ENCODE data around the gene KDELR1. TPM values are rescaled to one million over a fixed set of nuclear protein-coding genes. Genes with fewer than 3 reads are reported as not detected.
A peak's percentile ranks its signal among the peaks of the same experiment; 100 is the strongest.

The KDELR1 gene
- total RNA-seq, 1 experiment from 2014 or later: 111 TPM

- Histone ChIP-seq H3K36me3 (ENCODE audit: control insufficient read depth, insufficient read depth, low read length) (no peaks in the 10 kb centered on the region; the same call in 1 of the 2 replicates), H3K9me3 (ENCODE audit: control insufficient read depth, insufficient read depth, low read depth, low read length) (no peaks in the 10 kb centered on the region), H3K27ac (ENCODE audit: low read length) (peak within 1 kb of the TSS; percentile 96), H3K4me1 (ENCODE audit: control insufficient read depth, insufficient read depth, low read length) (no peaks in the 10 kb centered on the region; the same call in 1 of the 2 replicates), H3K27me3 (ENCODE audit: control insufficient read depth, insufficient read depth, low read length) (no peaks in the 10 kb centered on the region), H3K4me3 (ENCODE audit: low read depth in 2 of 2, low read length in 2 of 2) (peak within 1 kb of the TSS; percentile 54 to 73)
- CTCF ChIA-PET: interaction anchor here (0.7 kb wide), 1 partner anchor 24 kb away, joined by 6 read pairs; no protein-coding TSS in a partner anchor
- POLR2A ChIA-PET: interaction anchor here (0.6 to 1.0 kb wide), 3 partner anchors 23 to 1350 kb away, joined by 3 to 13 read pairs (median 4); no protein-coding TSS in a partner anchor
- no TSS peak for BruUV-seq (replicated peaks)
- ATAC-seq (peak; percentile 91), DNase-seq (ENCODE audit: low read depth, low spot score) (peak; percentile 90)
- in situ Hi-C loops (cut with HindIII; ENCODE audit: low pct_unique_long_range_greater_than_20kb, low sequenced_read_pairs) (no loop called here), intact Hi-C loops (cut with micrococcal nuclease; ENCODE audit: unreplicated experiment) (no loop called here)
- TF ChIP-seq CTCF (IDR thresholded peaks at IDR 0.05): no peak
- peak; percentile 58; the same call in 1 of the 2 replicates for TF ChIP-seq TCF7L2 (IDR thresholded peaks at IDR 0.05; ENCODE audit: low read depth, low read length)
- TF ChIP-seq SIN3A (IDR thresholded peaks at IDR 0.05; ENCODE audit: borderline replicate concordance, insufficient read depth, low read depth, low read length): no peak
These were observed 27.3 kb downstream of the KDELR1 start, which contains the start of the genes SYNGR4 and TMEM143 for GRCh38 chr19:48363810-48364597. Gene SYNGR4, plus strand, starts transcription at chr19:48364367. Its CDS starts 1,476 bp downstream, at chr19:48365843. Gene TMEM143, minus strand, starts transcription at chr19:48363940. Its CDS starts 20 bp downstream, at chr19:48363920.

GRCh38 chr19:48363500-48363809 lies 27.9 kb downstream of the KDELR1 start:
- CTCF ChIA-PET: no interaction called here
- TF ChIP-seq POLR2AphosphoS5 (IDR thresholded peaks at IDR 0.05; ENCODE audit: low read depth, low read length) (no peak), CTCF (IDR thresholded peaks at IDR 0.05) (no peak), SIN3A (IDR thresholded peaks at IDR 0.05; ENCODE audit: borderline replicate concordance, insufficient read depth, low read depth, low read length) (no peak), TCF7L2 (IDR thresholded peaks at IDR 0.05; ENCODE audit: low read depth, low read length) (no peak)
- TF ChIP-seq, protein P1, sequence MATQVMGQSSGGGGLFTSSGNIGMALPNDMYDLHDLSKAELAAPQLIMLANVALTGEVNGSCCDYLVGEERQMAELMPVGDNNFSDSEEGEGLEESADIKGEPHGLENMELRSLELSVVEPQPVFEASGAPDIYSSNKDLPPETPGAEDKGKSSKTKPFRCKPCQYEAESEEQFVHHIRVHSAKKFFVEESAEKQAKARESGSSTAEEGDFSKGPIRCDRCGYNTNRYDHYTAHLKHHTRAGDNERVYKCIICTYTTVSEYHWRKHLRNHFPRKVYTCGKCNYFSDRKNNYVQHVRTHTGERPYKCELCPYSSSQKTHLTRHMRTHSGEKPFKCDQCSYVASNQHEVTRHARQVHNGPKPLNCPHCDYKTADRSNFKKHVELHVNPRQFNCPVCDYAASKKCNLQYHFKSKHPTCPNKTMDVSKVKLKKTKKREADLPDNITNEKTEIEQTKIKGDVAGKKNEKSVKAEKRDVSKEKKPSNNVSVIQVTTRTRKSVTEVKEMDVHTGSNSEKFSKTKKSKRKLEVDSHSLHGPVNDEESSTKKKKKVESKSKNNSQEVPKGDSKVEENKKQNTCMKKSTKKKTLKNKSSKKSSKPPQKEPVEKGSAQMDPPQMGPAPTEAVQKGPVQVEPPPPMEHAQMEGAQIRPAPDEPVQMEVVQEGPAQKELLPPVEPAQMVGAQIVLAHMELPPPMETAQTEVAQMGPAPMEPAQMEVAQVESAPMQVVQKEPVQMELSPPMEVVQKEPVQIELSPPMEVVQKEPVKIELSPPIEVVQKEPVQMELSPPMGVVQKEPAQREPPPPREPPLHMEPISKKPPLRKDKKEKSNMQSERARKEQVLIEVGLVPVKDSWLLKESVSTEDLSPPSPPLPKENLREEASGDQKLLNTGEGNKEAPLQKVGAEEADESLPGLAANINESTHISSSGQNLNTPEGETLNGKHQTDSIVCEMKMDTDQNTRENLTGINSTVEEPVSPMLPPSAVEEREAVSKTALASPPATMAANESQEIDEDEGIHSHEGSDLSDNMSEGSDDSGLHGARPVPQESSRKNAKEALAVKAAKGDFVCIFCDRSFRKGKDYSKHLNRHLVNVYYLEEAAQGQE (IDR thresholded peaks at IDR 0.05; ENCODE audit: insufficient read depth in 1 of 2, low read depth in 2 of 2, low read length in 1 of 2): no peak
- Histone ChIP-seq H3K4me3 (ENCODE audit: low read depth in 2 of 2, low read length in 2 of 2) (peak overlapping the region; percentile 54 to 73), H3K9me3 (ENCODE audit: control insufficient read depth, insufficient read depth, low read depth, low read length) (no peaks in the 10 kb centered on the region), H3K27ac (ENCODE audit: low read length) (peak overlapping the region; percentile 96), H3K27me3 (ENCODE audit: control insufficient read depth, insufficient read depth, low read length) (no peaks in the 10 kb centered on the region), H3K36me3 (ENCODE audit: control insufficient read depth, insufficient read depth, low read length) (no peaks in the 10 kb centered on the region; the same call in 1 of the 2 replicates), H3K4me1 (ENCODE audit: control insufficient read depth, insufficient read depth, low read length) (no peaks in the 10 kb centered on the region; the same call in 1 of the 2 replicates)
- intact Hi-C loops (cut with micrococcal nuclease; ENCODE audit: unreplicated experiment): no loop called here
- DNase-seq (ENCODE audit: low read depth, low spot score): no peak
- in situ Hi-C loops (cut with HindIII; ENCODE audit: low pct_unique_long_range_greater_than_20kb, low sequenced_read_pairs): no loop called here
- peak; percentile 23 for ATAC-seq
- BruUV-seq (replicated peaks): no TSS peak
- POLR2A ChIA-PET: interaction anchor here (0.6 to 1.0 kb wide), 3 partner anchors 22 to 1351 kb away, joined by 3 to 13 read pairs (median 4); no protein-coding TSS in a partner anchor

Data from Panc1 (cell line).